GM12872 (cell line): Measurements from ENCODE around the gene RDH13.

ENCODE experiments used
- TF ChIP-seq, protein P1 (sequence below): IDR thresholded peaks from 3 replicates; pipeline ENCODE4 v1.5.1; 2011; ENCODE audit warnings: low read depth, mild to moderate bottlenecking, low read length, moderate library complexity; ENCODE audit not compliant: insufficient read depth

Gene RDH13

DNA sequence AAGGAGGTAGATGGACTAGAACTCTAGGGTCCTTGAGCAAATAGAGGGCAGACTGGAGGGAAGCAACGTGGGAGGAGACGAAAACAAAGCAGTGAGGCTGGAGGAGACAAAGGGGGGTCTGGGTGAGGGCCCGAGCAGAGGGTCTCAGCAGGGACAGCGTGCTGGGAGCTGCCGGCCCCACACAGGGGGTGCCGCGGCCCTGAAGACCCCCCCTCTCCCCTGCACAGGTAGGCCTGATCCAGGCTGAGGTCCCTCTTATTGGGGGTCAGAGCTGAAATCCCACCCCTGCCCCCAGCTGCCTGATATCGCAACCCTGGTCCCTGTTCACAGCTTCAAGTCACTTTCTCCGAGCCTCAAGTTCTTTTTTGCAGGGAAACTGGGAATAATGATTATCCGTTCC, 21.5 kb upstream of the RDH13 start:
- TF ChIP-seq, protein P1, sequence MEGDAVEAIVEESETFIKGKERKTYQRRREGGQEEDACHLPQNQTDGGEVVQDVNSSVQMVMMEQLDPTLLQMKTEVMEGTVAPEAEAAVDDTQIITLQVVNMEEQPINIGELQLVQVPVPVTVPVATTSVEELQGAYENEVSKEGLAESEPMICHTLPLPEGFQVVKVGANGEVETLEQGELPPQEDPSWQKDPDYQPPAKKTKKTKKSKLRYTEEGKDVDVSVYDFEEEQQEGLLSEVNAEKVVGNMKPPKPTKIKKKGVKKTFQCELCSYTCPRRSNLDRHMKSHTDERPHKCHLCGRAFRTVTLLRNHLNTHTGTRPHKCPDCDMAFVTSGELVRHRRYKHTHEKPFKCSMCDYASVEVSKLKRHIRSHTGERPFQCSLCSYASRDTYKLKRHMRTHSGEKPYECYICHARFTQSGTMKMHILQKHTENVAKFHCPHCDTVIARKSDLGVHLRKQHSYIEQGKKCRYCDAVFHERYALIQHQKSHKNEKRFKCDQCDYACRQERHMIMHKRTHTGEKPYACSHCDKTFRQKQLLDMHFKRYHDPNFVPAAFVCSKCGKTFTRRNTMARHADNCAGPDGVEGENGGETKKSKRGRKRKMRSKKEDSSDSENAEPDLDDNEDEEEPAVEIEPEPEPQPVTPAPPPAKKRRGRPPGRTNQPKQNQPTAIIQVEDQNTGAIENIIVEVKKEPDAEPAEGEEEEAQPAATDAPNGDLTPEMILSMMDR: no peak

DNA sequence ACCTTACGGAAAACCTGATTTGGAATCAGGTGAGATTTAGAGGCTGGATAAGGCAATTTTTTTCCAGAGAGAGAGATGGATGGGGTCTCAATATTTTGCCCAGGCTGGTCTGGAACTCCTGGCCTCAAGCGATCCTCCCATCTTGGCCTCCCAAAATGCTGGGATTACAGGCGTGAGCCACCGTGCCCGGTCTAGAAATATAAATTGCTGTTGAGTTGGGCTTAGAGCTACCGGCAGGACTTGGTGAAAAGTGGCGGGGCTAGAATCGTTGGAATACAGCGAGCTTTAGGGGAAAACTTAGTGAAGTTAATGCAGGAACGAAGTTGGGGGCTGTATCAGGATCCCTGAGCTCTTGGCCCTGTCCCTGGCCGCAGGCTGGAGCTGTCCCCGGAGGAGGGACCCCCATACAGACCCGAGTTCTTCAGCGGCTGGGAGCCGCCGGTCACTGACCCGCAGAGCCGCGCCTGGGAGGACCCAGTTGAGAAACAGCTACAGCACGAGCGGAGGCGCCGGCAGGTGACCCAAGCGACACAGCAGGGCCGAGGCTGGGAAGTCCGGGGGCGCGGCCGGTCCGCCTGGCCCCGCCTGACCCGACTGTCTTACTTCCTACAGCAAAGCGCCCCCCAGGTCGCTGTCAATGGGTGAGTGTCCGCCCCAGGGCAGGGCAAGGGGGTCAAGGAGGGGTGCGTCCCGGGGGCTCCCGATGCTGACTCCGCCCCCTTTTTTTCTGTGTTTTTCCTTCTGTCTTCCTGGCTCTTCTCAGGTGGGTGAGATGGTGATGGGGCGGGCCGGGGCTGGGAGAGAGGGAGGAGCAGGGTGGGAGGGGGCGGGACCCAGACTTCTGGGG, 20.3 kb upstream of the RDH13 start:
- TF ChIP-seq, protein P1: no peak

DNA sequence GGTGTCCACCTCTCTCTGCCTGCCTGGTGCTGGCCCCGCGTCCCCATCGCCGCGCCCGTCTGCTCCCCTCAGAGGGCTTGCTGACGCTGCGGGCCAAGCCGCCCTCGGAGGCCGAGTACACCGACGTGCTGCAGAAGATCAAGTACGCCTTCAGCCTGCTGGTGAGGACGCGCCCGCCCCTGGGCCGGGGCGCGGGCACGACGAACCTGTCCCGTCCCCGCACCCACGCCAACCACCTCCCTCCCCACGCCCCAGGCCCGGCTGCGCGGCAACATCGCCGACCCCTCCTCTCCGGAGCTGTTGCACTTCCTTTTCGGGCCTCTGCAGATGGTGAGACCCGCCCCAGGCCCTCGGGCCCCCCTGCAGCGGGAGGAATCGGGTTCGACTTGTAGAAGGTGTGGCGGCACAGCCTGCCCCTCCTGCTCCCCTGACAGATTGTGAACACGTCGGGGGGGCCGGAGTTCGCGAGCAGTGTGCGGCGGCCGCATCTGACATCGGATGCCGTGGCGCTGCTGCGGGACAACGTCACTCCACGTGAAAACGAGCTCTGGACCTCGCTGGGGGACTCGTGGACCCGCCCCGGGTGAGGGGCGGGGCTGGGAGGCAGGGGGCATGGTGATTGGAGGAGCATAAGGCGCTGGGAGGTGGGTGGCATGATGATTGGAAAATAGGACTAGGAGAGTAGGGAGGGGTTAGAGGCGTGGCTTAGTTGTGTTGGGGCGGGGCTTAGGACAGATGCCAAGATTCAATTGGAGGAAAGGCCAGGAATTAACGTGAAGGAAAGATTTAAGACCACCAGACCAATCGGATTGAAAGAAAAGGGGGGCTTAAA, 19.3 kb upstream of the RDH13 start:
- TF ChIP-seq, protein P1: no peak

GRCh38 chr19:55081770-55082019, 18.7 kb upstream of the RDH13 start:
- TF ChIP-seq, protein P1: no peak

DNA sequence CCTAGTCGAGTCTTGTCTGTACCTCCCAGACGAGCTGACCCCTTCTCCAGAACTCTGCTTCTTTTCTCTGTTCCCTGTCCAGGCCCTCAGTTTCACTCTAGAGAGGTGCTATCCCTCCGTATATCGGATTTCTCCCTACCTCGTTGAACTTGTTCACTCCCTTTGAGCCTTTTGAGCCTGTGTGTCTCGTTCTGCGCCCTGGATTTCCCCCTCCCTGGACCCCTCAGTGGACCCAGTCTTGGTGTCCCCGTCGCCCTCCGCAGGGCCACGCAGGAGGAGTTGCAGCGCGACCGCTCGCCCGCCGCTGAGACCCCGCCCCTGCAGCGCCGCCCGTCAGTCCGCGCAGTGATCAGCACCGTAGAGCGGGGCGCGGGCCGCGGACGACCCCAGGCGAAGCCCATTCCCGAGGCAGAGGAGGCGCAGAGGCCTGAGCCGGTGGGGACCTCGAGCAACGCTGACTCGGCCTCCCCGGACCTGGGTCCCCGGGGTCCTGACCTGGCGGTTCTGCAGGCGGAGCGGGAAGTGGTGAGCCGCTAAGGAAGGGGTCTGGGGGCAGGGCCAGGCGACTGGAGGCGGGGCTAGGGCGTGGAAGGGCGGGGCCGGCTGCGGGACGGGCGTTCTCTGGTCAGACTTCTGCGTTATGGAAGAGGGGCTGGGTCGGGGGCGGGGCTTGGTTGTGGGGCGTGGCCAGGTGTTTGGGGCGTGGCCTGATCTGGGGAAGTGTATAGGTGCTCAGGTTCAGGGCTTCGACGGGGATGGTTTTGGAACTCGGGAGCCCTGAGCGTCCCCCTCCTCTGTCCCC, 18.2 kb upstream of the RDH13 start:
- TF ChIP-seq, protein P1: no peak

- TF ChIP-seq, protein P1: no peak
Observed at GRCh38 chr19:55080121-55080967, 17.4 kb upstream of the RDH13 start.
